Progenitor cell of endocrine pancreas (in vitro differentiated cells): ENCODE measurements around the gene C18orf32. TPM values are rescaled to one million over a fixed set of nuclear protein-coding genes. Genes with fewer than 3 reads are reported as not detected.

Experiments used
- DNase-seq: peaks from one replicate; pipeline ENCODE4 v3.0.0; 2021; ENCODE audit warnings: low spot score; ENCODE audit not compliant: unreplicated experiment
- H3K27ac Mint-ChIP-seq: 2 replicates; pipeline ENCODE4 v1.8.0; 2021; ENCODE audit warnings: mild to moderate bottlenecking, moderate library complexity, mixed read lengths
- H3K27me3 Mint-ChIP-seq: 2 replicates; pipeline ENCODE4 v1.8.0; 2021; ENCODE audit warnings: mixed read lengths
- H3K36me3 Mint-ChIP-seq: 2 replicates; pipeline ENCODE4 v1.8.0; 2022; ENCODE audit warnings: mixed read lengths; ENCODE audit not compliant: insufficient read depth
- H3K4me1 Mint-ChIP-seq: 2 replicates; pipeline ENCODE4 v1.8.0; 2021; ENCODE audit warnings: low read depth, mixed read lengths
- H3K4me3 Mint-ChIP-seq: 2 replicates; pipeline ENCODE4 v1.8.0; 2021; ENCODE audit warnings: low read depth, mild to moderate bottlenecking, moderate library complexity, mixed read lengths
- H3K9me3 Mint-ChIP-seq: 2 replicates; pipeline ENCODE4 v1.8.0; 2021; ENCODE audit warnings: low read depth, mixed read lengths
- total RNA-seq: library from RNA; stranded (reverse); gene quantifications from 2 replicates; pipeline ENCODE4 v1.2.1, GENCODE V29; 2021
- TF ChIP-seq, protein P1 (sequence below): fragments of 200-600 bp; sonication (generic); IDR thresholded peaks from one replicate; pipeline ENCODE4 v1.5.0; 2021; ENCODE audit warnings: antibody characterized with exemption, mild to moderate bottlenecking; ENCODE audit not compliant: unreplicated experiment

Gene C18orf32
- total RNA-seq, 1 donor from 2014 or later, result 55.6 TPM

DNA sequence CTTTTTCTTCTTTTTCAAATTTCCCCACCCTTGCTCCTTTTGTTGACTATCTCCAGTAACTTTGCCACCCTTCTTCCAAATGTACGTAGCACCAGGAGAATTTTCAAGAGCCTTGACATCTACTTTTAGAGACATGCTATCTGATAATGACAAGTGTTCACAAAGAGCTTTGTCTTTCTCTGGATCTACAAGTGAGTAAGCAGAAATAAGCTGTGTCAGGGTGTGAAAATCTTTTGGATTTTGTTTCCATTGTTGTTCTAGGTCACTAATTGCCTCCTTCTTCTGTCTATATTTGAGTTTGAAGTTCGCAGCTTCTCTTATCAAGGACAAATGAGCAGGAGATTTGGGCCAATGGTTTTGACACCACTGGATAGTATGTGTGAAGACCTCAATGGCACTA lies 8.4 kb upstream of the C18orf32 start:
- Mint-ChIP-seq H3K27me3 (peaks cover 18% of the 10 kb centered on the region), H3K27ac (no peak overlapping the region)
- TF ChIP-seq, protein P1, sequence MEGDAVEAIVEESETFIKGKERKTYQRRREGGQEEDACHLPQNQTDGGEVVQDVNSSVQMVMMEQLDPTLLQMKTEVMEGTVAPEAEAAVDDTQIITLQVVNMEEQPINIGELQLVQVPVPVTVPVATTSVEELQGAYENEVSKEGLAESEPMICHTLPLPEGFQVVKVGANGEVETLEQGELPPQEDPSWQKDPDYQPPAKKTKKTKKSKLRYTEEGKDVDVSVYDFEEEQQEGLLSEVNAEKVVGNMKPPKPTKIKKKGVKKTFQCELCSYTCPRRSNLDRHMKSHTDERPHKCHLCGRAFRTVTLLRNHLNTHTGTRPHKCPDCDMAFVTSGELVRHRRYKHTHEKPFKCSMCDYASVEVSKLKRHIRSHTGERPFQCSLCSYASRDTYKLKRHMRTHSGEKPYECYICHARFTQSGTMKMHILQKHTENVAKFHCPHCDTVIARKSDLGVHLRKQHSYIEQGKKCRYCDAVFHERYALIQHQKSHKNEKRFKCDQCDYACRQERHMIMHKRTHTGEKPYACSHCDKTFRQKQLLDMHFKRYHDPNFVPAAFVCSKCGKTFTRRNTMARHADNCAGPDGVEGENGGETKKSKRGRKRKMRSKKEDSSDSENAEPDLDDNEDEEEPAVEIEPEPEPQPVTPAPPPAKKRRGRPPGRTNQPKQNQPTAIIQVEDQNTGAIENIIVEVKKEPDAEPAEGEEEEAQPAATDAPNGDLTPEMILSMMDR, result no peak

DNA sequence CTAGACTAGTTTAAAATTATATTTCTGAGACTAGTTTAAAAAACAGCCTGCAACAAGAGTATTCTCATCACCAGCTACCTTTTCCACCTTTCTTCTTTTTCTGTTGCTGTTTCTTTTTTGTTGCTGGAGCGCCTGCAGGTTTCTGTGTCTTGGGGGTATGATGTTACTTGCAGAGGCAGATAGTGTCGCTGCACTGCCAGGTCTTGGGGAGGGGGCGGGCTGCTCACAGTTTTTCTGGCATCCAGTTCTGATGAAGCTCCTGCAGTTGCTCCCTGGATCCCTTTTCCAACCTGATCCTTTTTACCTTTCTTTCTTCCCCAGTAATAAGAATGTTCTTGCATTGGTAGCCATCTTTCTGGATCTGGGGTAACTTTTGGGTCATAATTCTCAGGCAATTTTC lies 8.0 kb upstream of the C18orf32 start:
- DNase-seq, result no peak
- H3K4me1 Mint-ChIP-seq, result peaks cover 13% of the 10 kb centered on the region
- H3K36me3 Mint-ChIP-seq, result peaks cover 10% of the 10 kb centered on the region
- no peak overlapping the region for H3K27ac Mint-ChIP-seq
- H3K27me3 Mint-ChIP-seq, result peaks cover 14% of the 10 kb centered on the region
- TF ChIP-seq, protein P1, result no peak
- H3K9me3 Mint-ChIP-seq, result no peaks in the 10 kb centered on the region
- H3K4me3 Mint-ChIP-seq, result no peak overlapping the region

More for the DNA sequence above, 8.4 kb upstream of the C18orf32 start:
- Mint-ChIP-seq H3K4me3 (no peak overlapping the region), H3K36me3 (peaks cover 7% of the 10 kb centered on the region), H3K9me3 (no peaks in the 10 kb centered on the region), H3K4me1 (peaks cover 13% of the 10 kb centered on the region)
- DNase-seq, result no peak

DNA sequence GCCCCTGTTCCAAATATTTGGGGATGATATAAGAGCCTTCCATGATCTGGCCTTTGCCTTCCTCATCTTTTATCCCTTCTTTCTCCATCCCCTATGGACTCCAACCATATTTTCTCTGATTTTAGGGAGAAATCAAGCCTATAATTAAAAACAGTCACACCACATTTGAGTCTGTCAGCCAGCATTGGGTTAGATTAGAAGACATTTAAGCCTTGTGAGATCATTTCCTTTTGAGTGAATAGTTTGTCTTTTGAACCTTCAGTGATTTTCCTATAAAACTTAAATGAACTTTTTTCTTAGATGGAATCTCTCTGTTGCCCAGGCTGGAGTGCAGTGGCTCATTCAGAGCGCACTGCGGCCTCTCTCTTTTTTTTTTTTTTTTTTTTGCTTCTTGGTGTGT lies 7.6 kb upstream of the C18orf32 start:
- H3K27ac Mint-ChIP-seq, result no peak overlapping the region
- peaks cover 13% of the 10 kb centered on the region for H3K4me1 Mint-ChIP-seq
- TF ChIP-seq, protein P1, result no peak
- no peak for DNase-seq
- H3K27me3 Mint-ChIP-seq, result peaks cover 13% of the 10 kb centered on the region
- no peaks in the 10 kb centered on the region for H3K9me3 Mint-ChIP-seq
- H3K36me3 Mint-ChIP-seq, result peaks cover 14% of the 10 kb centered on the region
- H3K4me3 Mint-ChIP-seq, result no peak overlapping the region

DNA sequence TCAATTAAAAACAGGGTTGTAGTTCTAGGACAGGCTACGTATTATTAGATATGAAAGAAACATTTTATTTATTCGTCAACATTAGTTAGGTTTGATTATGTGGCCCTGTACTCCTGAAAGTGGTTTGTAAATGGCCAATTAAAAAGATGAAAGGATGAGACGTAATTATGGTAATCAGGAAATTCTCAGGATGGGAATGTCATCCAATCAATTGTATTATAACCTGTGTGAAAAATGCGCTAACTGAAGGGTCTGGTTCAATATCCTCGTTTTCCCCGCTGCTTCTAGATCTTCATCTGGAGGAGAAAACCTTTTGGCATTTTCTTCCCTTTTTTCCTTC lies 5.6 kb upstream of the C18orf32 start:
- peaks cover 23% of the 10 kb centered on the region for H3K4me1 Mint-ChIP-seq
- H3K4me3 Mint-ChIP-seq, result peak overlapping the region; percentile 99
- peak overlapping the region; percentile 100 for H3K27ac Mint-ChIP-seq
- H3K27me3 Mint-ChIP-seq, result peaks cover 7% of the 10 kb centered on the region
- no peak for DNase-seq
- H3K36me3 Mint-ChIP-seq, result peaks cover 26% of the 10 kb centered on the region
- TF ChIP-seq, protein P1, result no peak
- H3K9me3 Mint-ChIP-seq, result no peaks in the 10 kb centered on the region

DNA sequence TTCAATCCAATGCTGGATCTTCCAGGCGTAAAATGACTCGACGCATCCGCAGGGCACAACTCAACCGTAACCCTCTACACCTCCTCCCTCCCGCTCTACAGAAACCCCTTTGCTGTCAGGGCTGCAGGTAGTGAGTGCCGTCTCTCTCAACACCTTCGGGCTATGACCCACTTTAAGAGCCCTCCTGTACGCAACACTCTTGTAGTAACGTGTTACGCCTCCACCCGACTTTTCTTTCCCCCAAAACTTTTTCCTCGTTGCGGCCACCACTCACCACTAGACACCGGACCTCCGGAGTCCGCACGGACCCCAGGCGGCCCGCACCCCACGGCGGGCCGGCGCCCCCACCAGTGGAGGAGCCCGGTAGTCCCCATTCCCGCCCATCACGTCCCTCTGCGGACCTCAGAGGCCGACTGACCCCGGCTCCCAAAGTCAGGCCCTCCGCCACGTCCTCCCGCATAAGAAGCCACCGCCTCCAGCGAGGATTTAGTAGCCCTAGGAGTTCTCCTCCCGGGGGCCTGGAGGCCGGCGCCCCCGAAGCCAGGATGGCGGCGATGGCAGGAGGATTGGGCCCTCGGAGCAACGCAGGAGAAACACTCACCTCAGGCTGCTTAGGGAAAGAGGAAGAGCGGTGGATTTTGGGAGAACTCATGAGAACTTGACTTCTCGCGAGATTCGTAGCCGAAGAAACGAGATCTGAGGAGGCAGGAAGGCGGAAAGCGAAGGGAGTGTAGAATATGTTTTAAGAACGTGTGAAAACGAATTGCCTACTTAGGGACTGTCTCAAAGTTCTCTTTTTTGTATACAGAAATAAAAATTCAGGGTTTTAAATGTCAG lies 5.0 kb upstream of the C18orf32 start, which contains the start of gene RPL17:
Gene RPL17 (minus strand): TSS at position 609 of the 837 bp plus-strand sequence.
- TF ChIP-seq, protein P1, result no peak
- Mint-ChIP-seq H3K36me3 (peaks cover 26% of the 10 kb centered on the region), H3K27me3 (peaks cover 7% of the 10 kb centered on the region), H3K9me3 (no peaks in the 10 kb centered on the region), H3K4me1 (peaks cover 29% of the 10 kb centered on the region), H3K27ac (peak within 1 kb of the TSS; percentile 100), H3K4me3 (peak within 1 kb of the TSS; percentile 99)
- peak; percentile 77 for DNase-seq
